ENCODE results near the gene IGF1R. TPM values are rescaled to one million over a fixed set of nuclear protein-coding genes. Genes with fewer than 3 reads are reported as not detected.

The IGF1R gene
- total RNA-seq, 1 donor from 2014 or later: 33.3 TPM

- no peak for DNase-seq
- intact Hi-C loops (cut with micrococcal nuclease): no loop called here
- peak; percentile 42 for ATAC-seq
Measured at GRCh38 chr15:98668566-98669308, 20.4 kb downstream of the IGF1R start.

GRCh38 chr15:98669638-98670037, 21.3 kb downstream of the IGF1R start:
- peak; percentile 4 for ATAC-seq
- peak; percentile 26 for DNase-seq
- intact Hi-C loops (cut with micrococcal nuclease): loop anchor here (10.0 kb wide), 1 partner anchor 55 kb away; no protein-coding TSS in a partner anchor

GRCh38 chr15:98671060-98672008, 23.0 kb downstream of the IGF1R start:
- DNase-seq (no peak), ATAC-seq (no peak)
- intact Hi-C loops (cut with micrococcal nuclease): loop anchor here (10.0 kb wide), 1 partner anchor 53 kb away; no protein-coding TSS in a partner anchor

- intact Hi-C loops (cut with micrococcal nuclease): loop anchor here (10.0 kb wide), 1 partner anchor 52 kb away; no protein-coding TSS in a partner anchor
- no peak for DNase-seq
- no peak for ATAC-seq
Measured at GRCh38 chr15:98673133-98673532, 24.8 kb downstream of the IGF1R start.

GRCh38 chr15:98674336-98674735, 26.0 kb downstream of the IGF1R start:
- intact Hi-C loops (cut with micrococcal nuclease): loop anchor here (10.0 kb wide), 1 partner anchor 50 kb away; no protein-coding TSS in a partner anchor
- no peak for DNase-seq

GRCh38 chr15:98676586-98677270, 28.4 kb downstream of the IGF1R start:
- DNase-seq (no peak), ATAC-seq (no peak)
- intact Hi-C loops (cut with micrococcal nuclease): loop anchor here (10.0 kb wide), 1 partner anchor 48 kb away; no protein-coding TSS in a partner anchor

More at GRCh38 chr15:98674336-98674735, 26.0 kb downstream of the IGF1R start:
- peak; percentile 87 for ATAC-seq

- DNase-seq (no peak), ATAC-seq (no peak)
- intact Hi-C loops (cut with micrococcal nuclease): loop anchor here (10.0 kb wide), 1 partner anchor 47 kb away; no protein-coding TSS in a partner anchor
Measured at GRCh38 chr15:98677345-98678059, 29.2 kb downstream of the IGF1R start.

GRCh38 chr15:98678484-98678883, 30.1 kb downstream of the IGF1R start:
- ATAC-seq (no peak), DNase-seq (no peak)
- intact Hi-C loops (cut with micrococcal nuclease): loop anchor here (10.0 kb wide), 1 partner anchor 46 kb away; no protein-coding TSS in a partner anchor

GRCh38 chr15:98681061-98681460, 32.7 kb downstream of the IGF1R start:
- intact Hi-C loops (cut with micrococcal nuclease): no loop called here
- DNase-seq (no peak), ATAC-seq (no peak)

- intact Hi-C loops (cut with micrococcal nuclease): no loop called here
Measured at GRCh38 chr15:98682992-98683701, 34.8 kb downstream of the IGF1R start.

GRCh38 chr15:98683831-98684230, 35.5 kb downstream of the IGF1R start:
- peak; percentile 62 for ATAC-seq
- intact Hi-C loops (cut with micrococcal nuclease): no loop called here

More at GRCh38 chr15:98682992-98683701, 34.8 kb downstream of the IGF1R start:
- peak; percentile 7 for ATAC-seq
- DNase-seq: no peak

GRCh38 chr15:98684436-98684835, 36.1 kb downstream of the IGF1R start:
- intact Hi-C loops (cut with micrococcal nuclease): no loop called here
- peak; percentile 28 for ATAC-seq
- no peak for DNase-seq

More at GRCh38 chr15:98683831-98684230, 35.5 kb downstream of the IGF1R start:
- DNase-seq: no peak

GRCh38 chr15:98684995-98685525, 36.7 kb downstream of the IGF1R start:
- ATAC-seq: no peak

GRCh38 chr15:98686983-98687382, 38.6 kb downstream of the IGF1R start:
- no peak for DNase-seq
- ATAC-seq: no peak
- intact Hi-C loops (cut with micrococcal nuclease): no loop called here

More at GRCh38 chr15:98684995-98685525, 36.7 kb downstream of the IGF1R start:
- DNase-seq: no peak
- intact Hi-C loops (cut with micrococcal nuclease): no loop called here

GRCh38 chr15:98689431-98689861, 41.1 kb downstream of the IGF1R start:
- ATAC-seq (no peak), DNase-seq (no peak)
- intact Hi-C loops (cut with micrococcal nuclease): no loop called here

- intact Hi-C loops (cut with micrococcal nuclease): no loop called here
- ATAC-seq (no peak), DNase-seq (no peak)
Measured at GRCh38 chr15:98690272-98690950, 42.1 kb downstream of the IGF1R start.

- ATAC-seq (no peak), DNase-seq (no peak)
- intact Hi-C loops (cut with micrococcal nuclease): no loop called here
Measured at GRCh38 chr15:98692213-98692612, 43.9 kb downstream of the IGF1R start.

Data from left ventricle myocardium superior (tissue), 1 donor.